HG03097 (cell line): ENCODE measurements around the gene ZC3H12D.
"Not testable (repeated sequence)": the region's sequence is repeated elsewhere in the genome, so short reads cannot be mapped to it uniquely, and the experiment has no call there.

Source experiments
- ATAC-seq: cut with Tn5 transposase; IDR thresholded peaks from one replicate; pipeline ENCODE4 v1.9.1; 2021; ENCODE audit not compliant: unreplicated experiment, low FRiP score

ZC3H12D gene

DNA sequence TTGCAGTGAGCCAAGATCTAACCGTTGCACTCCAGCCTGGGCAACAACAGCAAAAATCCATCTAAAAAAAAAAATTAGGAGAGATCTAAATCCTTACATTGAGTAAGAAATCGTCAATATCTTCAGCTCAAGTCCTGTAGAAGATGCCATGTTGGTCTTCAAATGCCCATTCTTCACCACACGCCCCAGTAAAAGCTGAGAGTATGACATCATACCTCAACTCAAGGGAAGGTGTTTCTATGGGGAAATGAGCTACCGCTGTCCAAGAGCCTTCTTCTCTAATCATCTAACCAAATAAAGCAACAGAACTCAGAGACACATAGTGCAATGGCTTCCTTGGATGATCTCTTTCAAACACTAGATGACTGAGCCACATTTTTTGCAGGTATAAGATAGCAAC lies 2.5 kb upstream of the ZC3H12D start:
- ATAC-seq: no peak

DNA sequence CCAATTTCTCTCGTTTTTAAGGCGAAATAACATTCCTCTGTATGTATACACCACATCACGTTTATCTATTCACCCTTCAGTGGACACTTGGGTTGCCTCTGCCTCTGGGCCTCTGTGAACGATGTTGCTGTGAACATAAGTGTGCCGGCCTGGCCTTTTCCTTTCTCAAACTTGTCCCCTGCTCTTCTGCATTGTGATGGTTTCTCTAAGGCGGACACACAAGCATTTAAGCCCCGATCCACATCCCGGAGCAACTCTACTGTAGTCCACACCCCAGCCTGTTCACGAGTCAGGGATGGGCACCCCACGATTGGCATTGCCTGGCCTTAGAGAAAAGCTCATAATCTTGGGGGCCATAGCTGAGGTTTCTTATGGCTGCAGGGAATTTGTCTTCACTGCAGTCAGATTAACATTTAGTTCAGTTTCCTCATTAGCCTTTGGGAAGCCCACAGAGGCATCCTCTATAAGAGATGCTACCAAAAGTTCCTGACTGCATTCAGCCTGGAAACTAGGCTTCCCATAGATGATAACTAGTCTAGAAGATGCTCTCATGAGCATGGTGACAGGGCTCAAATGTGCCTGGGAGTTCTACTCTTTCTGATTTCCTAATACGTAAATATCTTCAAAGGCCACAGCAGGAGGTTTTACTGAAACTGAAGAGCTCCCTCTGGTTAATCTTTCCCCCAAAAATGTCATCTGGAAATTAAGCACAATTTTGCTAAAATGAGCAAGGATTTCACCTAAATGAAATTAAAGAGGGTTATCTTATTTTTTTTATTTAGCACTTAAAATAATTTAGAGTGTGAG lies 762 bp downstream of the ZC3H12D start:
- ATAC-seq: no peak

DNA sequence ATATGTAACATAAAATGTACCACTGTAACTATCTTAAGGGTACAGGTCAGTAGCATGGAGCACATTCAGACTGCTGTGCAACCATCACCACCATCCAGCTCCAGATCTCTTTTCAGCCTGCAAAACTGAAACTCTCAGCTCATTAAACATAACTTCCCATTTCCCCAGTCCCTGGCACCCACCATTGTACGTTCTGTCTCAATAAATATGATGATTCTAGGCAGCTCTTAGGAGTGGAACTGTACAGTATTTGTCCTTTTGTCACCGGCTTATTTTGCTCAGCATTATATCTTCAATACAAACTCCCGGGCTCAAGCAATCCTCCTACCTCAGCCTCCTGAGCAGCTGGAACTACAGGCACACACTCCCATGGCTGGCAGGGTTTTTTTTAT lies 1.5 kb downstream of the ZC3H12D start:
- ATAC-seq: no peak

DNA sequence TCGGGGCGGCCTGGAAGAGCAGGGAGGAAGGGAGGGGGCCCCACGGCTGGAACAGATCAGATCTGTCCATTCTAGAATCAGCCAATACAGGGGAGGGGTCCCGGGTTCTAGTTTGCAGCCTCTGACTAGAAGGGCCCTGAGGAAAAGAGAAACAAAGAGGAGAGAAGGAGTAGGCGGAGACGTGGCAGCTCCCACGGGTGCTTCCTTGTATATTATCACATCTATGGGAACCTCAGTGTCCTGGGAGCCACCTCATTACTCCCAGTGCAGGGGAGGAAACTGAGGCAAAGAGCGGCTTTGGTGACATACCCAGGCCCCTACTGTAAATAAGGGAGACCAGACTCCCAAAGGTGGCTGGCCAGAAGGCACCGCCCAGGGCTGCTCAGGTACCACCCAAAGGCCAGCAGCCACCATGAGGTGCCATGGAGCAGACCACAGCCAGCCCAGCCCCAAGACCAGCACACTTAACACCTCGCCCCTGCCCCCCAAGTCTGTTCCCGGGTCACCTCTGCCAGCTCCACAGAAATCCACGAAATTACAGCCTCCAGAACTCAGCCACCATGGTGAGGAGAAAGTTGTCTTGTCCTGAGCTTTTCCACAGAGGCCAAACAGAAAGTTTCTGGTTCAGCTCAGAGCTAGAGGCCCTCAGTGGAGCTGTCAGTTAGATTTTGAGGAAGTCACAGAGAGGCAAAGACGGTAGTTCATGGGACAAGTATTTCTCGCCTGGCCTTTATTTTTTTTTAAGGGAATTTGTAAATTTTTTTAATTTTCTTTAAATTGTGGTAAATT lies 2.1 kb downstream of the ZC3H12D start:
- ATAC-seq: peak; percentile 0

DNA sequence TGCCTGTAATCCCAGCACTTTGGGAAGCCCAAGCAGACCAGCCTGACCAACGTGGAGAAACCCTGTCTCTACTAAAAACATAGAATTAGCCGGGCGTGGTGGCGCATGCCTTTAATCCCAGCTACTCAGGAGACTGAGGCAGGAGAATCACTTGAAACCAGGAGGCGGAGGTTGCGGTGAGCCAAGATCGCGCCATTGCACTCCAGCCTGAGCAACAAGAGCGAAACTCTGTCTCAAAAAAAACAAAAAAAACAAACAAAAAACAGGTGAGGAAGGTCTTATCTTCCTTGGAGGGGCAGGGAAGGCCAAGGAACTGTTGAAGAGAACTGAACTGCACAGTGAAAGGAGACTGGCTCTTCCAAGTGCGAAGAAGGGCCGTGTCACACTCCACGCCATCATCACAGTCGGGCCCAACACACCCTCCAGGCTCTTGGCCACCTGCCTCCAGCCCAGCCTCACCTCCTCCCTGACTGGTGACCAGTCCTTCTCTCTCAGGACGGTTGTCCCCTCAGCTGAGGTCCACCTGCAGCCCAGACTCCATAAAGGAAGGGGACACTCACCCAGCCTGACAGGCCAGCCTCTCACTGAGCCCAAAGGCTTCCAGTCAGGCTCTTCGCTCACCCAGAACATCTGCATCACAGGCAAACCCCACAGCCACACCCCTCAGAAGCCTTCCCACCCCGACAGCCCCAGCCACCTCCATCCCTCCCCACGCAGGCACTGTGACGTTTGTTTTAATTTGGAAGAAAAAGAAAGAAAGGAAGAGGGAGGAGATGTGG lies 4.1 kb downstream of the ZC3H12D start:
- no peak for ATAC-seq

GRCh38 chr6:149478631-149479314 lies 6.0 kb downstream of the ZC3H12D start:
- no peak for ATAC-seq

GRCh38 chr6:149477544-149477943 lies 7.3 kb downstream of the ZC3H12D start:
- ATAC-seq: no peak

DNA sequence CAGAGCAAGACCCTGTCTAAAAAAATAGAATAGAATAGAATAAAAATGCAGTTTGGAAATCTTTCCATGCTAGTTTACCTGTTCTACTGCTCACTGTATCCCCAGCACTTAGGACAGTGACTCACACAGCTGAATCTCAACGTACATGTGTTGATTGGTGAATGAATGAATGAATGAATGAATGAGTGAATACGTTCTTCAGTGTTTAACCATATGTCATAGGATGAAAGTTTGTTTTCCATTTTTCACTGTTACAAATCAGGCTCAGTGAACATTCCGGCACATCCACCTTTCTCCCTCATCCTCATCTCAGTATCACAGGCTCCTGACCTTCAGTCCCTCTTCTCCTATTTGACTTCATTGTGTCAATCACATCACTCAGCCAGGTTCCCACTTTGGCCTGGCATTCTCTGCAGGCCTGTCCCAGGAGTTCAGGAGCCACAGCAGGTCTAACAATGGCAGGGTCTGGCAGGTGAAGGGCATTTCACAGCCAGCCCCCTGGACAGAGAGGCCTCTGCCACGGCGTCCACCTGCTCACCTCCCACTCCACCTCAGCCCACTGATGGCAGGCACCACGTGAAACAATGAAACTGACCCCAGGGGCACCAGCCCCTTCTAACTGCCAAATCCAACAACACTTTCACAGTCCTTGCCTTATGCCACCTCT lies 7.9 kb downstream of the ZC3H12D start:
- no peak for ATAC-seq

- no peak for ATAC-seq
Observed at GRCh38 chr6:149474108-149474935, 10.5 kb downstream of the ZC3H12D start.

DNA sequence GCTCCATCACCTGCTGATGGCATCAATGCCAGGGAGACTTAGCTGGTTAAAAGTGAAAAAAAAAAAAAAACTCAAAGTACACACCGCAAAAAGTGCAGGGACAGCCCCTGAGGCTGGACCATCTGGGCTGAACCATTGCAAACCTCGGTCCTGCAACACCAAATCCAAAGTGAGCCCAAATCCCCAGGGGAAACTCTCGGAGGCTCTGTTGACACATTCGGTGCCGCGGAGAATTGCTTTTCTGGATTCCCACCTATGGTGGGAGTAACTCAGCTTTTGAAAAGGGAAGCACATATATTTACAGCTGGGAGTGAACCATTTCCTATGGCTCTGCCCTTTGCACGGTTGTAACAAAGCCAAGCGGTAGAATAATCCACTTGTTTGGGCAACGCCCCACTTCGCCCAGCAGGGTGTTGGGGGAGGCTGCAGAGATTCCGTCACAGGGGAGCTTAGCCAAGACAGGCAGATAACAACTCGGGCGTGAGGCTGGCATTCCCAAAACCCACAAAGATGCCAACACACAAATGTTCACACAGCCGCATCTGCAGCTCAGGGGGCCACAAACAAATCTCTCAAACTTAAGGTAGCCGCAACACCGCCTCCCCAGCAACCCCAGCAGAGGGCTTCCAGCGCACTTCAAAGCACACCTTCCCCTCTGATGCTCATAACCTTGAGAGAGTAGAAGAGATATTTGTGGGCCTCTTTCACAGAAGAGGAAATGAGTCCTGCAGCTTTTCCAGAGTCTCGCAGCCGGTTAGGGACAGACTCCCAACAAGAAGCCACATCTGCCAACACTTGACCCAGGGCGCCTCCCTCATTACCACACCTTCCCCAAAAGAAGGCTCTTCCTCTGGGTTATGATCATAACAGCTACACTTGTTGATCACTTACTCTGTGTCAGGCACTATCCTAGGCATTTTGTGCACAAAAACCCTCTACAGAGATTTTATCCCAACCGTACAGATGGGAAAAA lies 11.4 kb downstream of the ZC3H12D start:
- no peak for ATAC-seq

- no peak for ATAC-seq
Observed at GRCh38 chr6:149472241-149472640, 12.6 kb downstream of the ZC3H12D start.

GRCh38 chr6:149471801-149472200 lies 13.0 kb downstream of the ZC3H12D start:
- ATAC-seq: no peak

DNA sequence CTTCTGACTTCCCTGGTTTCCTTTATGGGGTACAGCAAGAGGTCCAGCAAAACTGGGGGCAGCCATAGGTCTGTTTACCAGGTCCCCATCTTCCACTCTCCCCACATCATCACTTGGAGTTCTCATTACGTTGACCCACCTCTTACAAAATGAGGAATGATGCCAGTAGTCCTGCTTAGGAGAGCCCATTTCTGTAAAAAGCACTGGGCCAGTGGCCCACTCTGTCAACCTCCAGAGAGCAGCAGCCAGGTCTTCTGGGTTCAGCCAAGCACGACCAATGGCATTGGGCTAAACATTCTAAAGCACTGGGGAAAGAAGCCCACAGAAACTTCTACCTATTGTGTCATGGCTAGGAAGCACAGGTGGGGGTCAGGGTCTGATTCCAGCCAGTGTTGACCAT lies 13.9 kb downstream of the ZC3H12D start:
- no peak for ATAC-seq

- no peak for ATAC-seq
Observed at GRCh38 chr6:149468179-149468578, 16.6 kb downstream of the ZC3H12D start.

- ATAC-seq: no peak
Observed at GRCh38 chr6:149467265-149467664, 17.5 kb downstream of the ZC3H12D start.

- ATAC-seq: no peak
Observed at GRCh38 chr6:149464411-149464810, 20.4 kb downstream of the ZC3H12D start.

DNA sequence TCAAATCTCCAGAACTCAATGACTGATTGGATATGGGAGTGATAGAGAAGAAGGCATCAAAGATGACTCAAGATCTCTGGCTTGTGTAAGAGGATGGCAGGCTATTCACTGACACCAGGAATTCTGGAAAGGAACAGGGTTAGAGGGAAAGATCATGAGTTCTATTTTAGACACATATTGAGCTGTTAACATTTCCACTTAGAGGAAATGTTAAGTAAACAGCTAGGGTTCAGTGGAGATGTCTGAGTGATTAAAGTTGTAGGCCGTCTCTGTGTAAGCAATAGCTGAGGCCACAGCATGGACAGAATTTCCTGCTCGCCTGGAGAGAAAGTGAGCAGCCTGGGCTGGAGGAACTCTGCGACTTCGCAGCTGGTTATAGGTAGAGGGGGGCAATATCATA lies 21.0 kb downstream of the ZC3H12D start:
- no peak for ATAC-seq

DNA sequence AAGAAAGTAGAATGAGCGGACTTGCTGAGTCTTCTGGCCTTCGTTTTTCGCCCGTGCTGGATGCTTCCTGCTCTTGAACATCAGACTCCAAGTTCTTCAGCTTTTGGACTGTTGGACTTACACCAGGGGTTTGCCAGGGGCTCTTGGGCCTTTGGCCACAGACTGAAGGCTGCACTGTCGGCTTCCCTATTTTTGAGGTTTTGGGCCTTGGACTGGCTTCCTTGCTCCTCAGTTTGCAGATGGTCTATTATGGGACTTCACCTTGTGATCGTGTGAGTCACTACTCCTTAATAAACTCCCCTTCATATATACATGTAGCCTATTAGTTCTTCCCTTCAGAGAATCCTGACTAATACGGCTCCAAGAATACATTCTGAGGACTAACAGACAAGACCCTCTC lies 22.1 kb downstream of the ZC3H12D start:
- not testable (repeated sequence) for ATAC-seq
